Mesothelial cell of epicardium (in vitro differentiated cells): Measurements from ENCODE around the gene PPP1R16B. TPM values are rescaled to one million over a fixed set of nuclear protein-coding genes. Genes with fewer than 3 reads are reported as not detected.

ENCODE experiments used
- DNase-seq, 2 experiments: peaks; one replicate each; pipeline ENCODE4 v3.0.0; 2021; ENCODE audit warnings: low spot score in 2 of 2; ENCODE audit not compliant: unreplicated experiment in 2 of 2
- H3K27ac Mint-ChIP-seq: 2 replicates; pipeline ENCODE4 v1.8.0; 2021; ENCODE audit warnings: mixed read lengths
- H3K27me3 Mint-ChIP-seq: 2 replicates; pipeline ENCODE4 v1.8.0; 2021; ENCODE audit warnings: low read depth, mixed read lengths
- H3K36me3 Mint-ChIP-seq: 2 replicates; pipeline ENCODE4 v1.8.0; 2021; ENCODE audit warnings: mixed read lengths
- H3K4me1 Mint-ChIP-seq: 2 replicates; pipeline ENCODE4 v1.8.0; 2021; ENCODE audit warnings: mixed read lengths
- H3K4me3 Mint-ChIP-seq: 2 replicates; pipeline ENCODE4 v1.8.0; 2021; ENCODE audit warnings: mild to moderate bottlenecking, moderate library complexity, mixed read lengths
- H3K9me3 Mint-ChIP-seq: 2 replicates; pipeline ENCODE4 v1.8.0; 2021; ENCODE audit warnings: mixed read lengths
- total RNA-seq: library from RNA; stranded (reverse); gene quantifications from 3 replicates; pipeline ENCODE4 v1.2.1, GENCODE V29; 2021
- TF ChIP-seq, protein P1 (sequence below): fragments of 200-600 bp; sonication (generic); IDR thresholded peaks from one replicate; pipeline ENCODE4 v1.5.0; 2021; ENCODE audit warnings: antibody characterized with exemption; ENCODE audit not compliant: unreplicated experiment

The PPP1R16B gene
- total RNA-seq, 1 donor from 2014 or later: not detected

DNA sequence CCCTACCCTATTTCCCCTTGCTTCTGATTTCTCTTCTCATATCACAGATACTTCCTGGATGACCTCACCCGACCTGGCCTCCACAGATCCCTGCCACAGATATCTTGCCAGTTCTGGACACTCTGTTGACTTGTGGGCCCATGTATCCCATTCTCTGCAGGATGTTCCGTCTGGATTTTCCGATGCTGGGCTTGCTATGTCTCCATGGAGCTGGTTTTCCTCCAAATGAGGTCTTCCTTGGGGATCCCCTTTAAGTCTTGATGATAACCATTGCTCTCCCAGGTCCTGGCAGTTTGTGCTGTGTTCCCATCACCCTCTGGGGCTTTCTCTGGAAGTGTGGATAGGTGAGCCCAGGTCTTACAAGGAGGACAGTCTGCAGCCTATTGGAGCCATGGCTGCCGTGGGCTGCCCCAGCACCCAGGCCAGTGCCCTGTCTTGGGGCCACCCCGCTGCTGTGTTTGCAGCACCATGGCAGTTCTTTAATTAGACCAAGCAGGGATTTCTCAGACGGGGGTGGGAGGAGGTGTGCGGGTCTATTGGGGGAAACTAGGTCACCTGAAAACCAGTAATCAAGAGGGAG, 23.9 kb downstream of the PPP1R16B start:
- no peak overlapping the region for H3K27ac Mint-ChIP-seq
- no peak overlapping the region for H3K4me3 Mint-ChIP-seq
- TF ChIP-seq, protein P1, sequence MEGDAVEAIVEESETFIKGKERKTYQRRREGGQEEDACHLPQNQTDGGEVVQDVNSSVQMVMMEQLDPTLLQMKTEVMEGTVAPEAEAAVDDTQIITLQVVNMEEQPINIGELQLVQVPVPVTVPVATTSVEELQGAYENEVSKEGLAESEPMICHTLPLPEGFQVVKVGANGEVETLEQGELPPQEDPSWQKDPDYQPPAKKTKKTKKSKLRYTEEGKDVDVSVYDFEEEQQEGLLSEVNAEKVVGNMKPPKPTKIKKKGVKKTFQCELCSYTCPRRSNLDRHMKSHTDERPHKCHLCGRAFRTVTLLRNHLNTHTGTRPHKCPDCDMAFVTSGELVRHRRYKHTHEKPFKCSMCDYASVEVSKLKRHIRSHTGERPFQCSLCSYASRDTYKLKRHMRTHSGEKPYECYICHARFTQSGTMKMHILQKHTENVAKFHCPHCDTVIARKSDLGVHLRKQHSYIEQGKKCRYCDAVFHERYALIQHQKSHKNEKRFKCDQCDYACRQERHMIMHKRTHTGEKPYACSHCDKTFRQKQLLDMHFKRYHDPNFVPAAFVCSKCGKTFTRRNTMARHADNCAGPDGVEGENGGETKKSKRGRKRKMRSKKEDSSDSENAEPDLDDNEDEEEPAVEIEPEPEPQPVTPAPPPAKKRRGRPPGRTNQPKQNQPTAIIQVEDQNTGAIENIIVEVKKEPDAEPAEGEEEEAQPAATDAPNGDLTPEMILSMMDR: no peak
- DNase-seq: no peak
- peaks cover 21% of the 10 kb centered on the region for H3K4me1 Mint-ChIP-seq
- no peaks in the 10 kb centered on the region for H3K36me3 Mint-ChIP-seq
- peaks cover 32% of the 10 kb centered on the region for H3K27me3 Mint-ChIP-seq
- no peaks in the 10 kb centered on the region for H3K9me3 Mint-ChIP-seq

DNA sequence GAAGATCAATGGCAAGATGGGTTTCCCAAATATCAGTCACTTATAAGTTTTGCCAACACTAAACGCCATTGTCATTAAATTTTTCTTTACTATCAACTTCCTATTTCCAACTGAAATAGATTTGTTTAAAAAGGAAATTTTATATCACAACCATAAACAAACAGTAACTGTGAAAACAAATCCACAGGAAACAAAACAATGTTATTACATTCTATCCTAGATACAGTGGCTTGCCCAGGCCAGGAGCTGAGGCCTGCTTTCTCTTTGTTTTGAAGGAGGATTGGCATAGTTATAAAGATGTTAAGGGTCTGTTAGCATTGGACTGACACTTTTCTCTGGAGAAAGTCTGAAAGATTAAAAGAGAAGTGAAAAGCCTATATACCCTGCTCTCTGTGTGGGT, 24.9 kb downstream of the PPP1R16B start:
- no peak overlapping the region for H3K4me3 Mint-ChIP-seq
- no peaks in the 10 kb centered on the region for H3K36me3 Mint-ChIP-seq
- H3K4me1 Mint-ChIP-seq: peaks cover 21% of the 10 kb centered on the region
- TF ChIP-seq, protein P1: no peak
- DNase-seq: no peak
- no peak overlapping the region for H3K27ac Mint-ChIP-seq
- no peaks in the 10 kb centered on the region for H3K9me3 Mint-ChIP-seq
- H3K27me3 Mint-ChIP-seq: peaks cover 22% of the 10 kb centered on the region

DNA sequence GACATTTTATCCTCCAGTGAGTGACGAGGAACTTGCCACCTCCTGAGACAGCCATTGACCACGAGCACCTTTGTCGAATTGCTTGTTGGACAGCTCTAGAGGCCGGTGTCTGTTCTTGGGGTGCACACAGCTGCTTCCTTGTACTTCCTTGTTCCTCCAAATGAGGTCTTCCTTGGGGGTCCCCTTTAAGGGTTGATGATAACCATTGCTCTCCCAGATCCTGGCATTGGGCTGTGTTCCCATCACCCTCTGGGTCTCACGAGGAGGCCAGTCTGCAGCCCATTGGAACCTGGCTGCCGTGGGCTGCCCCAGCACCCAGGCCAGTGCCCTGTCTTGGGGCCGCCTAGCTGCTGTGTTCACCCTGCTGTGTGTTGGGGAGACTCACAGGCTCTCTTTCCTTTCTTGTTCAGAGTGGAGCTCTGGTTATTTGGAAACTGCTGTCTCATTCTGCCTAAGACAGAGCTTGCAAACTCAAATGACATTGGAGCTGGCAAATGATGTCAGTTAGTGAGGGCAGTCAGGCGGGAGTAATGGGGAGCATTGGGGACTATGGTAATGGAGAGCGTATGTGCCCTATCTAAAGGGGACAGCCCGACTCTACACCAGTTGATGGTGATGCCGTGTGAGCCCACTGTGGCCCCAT, 25.7 kb downstream of the PPP1R16B start:
- no peak overlapping the region for H3K4me3 Mint-ChIP-seq
- H3K27ac Mint-ChIP-seq: no peak overlapping the region
- TF ChIP-seq, protein P1: no peak
- H3K4me1 Mint-ChIP-seq: peaks cover 15% of the 10 kb centered on the region
- peaks cover 16% of the 10 kb centered on the region for H3K27me3 Mint-ChIP-seq
- DNase-seq: no peak
- no peaks in the 10 kb centered on the region for H3K9me3 Mint-ChIP-seq
- H3K36me3 Mint-ChIP-seq: no peaks in the 10 kb centered on the region

DNA sequence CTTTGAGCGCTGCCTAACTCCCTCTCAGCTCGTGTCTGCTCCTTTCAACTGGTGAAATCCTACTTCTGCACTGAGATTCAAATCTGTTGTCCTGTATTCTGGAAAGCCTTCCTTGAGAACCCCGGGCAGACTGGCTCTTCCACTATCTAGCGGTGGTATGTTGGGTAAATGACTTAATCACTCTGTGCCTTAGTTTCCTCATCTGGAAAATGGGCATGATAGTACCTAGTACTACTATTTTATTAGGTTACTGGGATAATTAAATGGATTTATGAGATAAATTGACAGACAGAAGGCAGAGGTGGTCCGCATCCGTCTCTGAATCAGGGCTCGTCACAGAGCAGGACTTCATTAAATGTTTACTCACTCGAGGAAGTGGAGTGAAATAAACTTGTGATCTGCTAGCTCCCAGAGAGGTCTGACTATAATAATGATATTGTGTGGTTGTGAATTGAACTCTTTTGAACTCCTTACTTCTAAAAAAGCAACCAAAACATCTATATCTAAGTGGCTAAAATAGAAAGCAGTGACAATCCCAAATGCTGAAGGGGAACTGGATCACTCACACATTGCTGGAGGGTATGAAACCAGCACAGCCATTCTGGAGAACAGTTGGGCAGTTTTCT, 26.6 kb downstream of the PPP1R16B start:
- H3K9me3 Mint-ChIP-seq: no peaks in the 10 kb centered on the region
- H3K4me1 Mint-ChIP-seq: peaks cover 10% of the 10 kb centered on the region
- no peaks in the 10 kb centered on the region for H3K36me3 Mint-ChIP-seq
- peaks cover 16% of the 10 kb centered on the region for H3K27me3 Mint-ChIP-seq
- no peak for DNase-seq
- TF ChIP-seq, protein P1: no peak
- H3K4me3 Mint-ChIP-seq: no peak overlapping the region
- H3K27ac Mint-ChIP-seq: no peak overlapping the region

DNA sequence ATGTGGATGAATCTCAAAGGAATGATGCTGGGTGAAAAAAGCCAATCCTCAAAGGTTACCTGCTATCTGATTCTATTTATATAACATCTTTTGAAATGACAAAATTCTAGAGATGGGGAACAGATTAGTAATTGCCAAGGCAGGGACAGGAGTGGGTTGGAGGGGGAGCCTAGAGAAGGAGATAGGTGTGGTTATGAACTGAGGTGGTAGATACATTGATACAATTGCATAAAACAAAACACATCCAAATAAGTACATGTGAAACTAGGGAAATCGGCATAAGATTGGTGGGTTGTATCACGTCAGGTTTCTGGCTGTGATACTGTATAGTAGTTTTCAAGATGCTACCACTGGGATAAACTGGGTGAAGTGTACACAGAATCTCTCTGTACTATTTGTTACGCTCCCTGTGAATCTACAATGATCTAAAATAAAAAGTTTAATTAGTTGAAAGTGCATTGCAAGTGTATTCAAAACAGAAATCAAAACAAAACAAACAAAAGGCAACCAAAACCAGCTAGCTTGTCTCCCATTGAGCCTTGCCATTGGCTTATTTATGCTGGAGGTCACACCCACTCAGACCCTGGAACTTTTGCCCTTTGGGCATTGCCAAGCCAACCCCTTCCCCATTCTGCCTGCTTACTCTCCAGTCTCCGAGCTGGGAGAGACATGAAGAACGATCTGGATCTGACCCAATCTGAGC, 27.8 kb downstream of the PPP1R16B start:
- no peak overlapping the region for H3K27ac Mint-ChIP-seq
- no peaks in the 10 kb centered on the region for H3K4me1 Mint-ChIP-seq
- TF ChIP-seq, protein P1: no peak
- H3K4me3 Mint-ChIP-seq: no peak overlapping the region
- H3K9me3 Mint-ChIP-seq: no peaks in the 10 kb centered on the region
- no peaks in the 10 kb centered on the region for H3K36me3 Mint-ChIP-seq
- H3K27me3 Mint-ChIP-seq: peaks cover 16% of the 10 kb centered on the region
- DNase-seq: no peak
